Esophagus muscularis mucosa (tissue), 3 donors: ENCODE results near the gene NRXN3.

Experiments
- POLR2AphosphoS5 ChIP-seq, 2 donors: sonication (generic); formaldehyde crosslinking; IDR thresholded peaks; one replicate each; pipeline ENCODE4 v1.6.1; 2017; ENCODE audit warnings: antibody characterized with exemption in 2 of 2
- TF ChIP-seq, protein P1 (sequence below), 3 experiments: fragments of 200-600 bp in 2 of 3; fragments of 450-650 bp in 1 of 3; sonication (generic) in 2 of 3; IDR thresholded peaks; one replicate each; pipeline ENCODE4 v1.5.1; 2017 to 2019; ENCODE audit warnings: antibody characterized with exemption in 3 of 3, mild to moderate bottlenecking in 2 of 3, moderate library complexity in 1 of 3

DNA sequence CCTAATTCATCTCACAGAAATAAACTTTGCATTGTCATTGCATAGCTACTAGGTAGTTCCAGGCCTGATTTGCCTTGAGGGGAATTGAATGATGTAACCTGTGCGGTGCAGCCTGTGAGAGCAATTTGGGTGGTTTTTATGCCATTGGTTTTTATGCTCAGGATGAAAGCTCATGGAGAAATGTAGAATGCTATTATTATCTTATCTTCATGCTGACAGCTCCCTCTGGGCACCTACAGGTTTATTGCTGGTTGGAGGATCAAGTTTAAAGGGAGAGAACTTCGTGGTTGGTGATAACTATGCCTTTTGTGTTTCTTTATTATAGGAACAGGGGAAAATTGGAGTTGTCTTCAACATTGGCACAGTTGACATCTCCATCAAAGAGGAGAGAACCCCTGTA lies 1493.3 kb downstream of the NRXN3 start:
- TF ChIP-seq, protein P1, sequence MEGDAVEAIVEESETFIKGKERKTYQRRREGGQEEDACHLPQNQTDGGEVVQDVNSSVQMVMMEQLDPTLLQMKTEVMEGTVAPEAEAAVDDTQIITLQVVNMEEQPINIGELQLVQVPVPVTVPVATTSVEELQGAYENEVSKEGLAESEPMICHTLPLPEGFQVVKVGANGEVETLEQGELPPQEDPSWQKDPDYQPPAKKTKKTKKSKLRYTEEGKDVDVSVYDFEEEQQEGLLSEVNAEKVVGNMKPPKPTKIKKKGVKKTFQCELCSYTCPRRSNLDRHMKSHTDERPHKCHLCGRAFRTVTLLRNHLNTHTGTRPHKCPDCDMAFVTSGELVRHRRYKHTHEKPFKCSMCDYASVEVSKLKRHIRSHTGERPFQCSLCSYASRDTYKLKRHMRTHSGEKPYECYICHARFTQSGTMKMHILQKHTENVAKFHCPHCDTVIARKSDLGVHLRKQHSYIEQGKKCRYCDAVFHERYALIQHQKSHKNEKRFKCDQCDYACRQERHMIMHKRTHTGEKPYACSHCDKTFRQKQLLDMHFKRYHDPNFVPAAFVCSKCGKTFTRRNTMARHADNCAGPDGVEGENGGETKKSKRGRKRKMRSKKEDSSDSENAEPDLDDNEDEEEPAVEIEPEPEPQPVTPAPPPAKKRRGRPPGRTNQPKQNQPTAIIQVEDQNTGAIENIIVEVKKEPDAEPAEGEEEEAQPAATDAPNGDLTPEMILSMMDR (IDR thresholded peaks at IDR 0.05), result no peak
- no peak for TF ChIP-seq POLR2AphosphoS5 (IDR thresholded peaks at IDR 0.05)
